ENCODE results near the gene PSMD2.

DNA sequence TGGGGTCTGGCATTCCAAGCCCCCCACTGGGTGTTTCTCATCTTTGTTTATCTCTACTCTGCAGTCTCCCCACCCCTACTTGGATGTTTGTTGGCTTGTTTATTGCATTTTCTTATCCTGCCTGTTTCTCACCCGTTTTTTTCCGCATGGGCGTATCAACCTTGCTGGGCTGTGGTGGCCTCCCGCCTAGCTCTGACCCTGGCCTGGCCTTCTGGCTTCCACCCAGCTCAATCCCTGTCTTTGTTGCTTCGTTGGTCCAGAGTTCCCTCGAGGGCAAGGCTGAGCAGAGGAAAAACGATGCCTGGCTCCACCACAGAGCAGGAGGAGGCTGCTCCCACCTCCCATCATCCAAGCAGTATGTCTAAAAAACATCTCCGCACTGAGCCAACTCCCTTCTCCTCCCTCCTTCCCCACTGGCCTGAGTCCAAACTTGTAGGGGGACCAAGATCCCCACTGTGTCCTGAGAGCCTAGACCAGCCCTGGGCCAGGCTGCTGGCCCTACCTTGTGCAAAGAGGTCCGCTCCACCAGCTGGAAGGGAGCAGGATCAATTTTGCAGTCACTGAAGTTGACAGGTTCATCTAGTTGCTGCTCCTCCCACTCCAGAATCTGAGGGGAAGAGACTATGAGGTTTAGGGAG is 52.6 kb downstream of the PSMD2 start:
- TF ChIP-seq, protein P1, sequence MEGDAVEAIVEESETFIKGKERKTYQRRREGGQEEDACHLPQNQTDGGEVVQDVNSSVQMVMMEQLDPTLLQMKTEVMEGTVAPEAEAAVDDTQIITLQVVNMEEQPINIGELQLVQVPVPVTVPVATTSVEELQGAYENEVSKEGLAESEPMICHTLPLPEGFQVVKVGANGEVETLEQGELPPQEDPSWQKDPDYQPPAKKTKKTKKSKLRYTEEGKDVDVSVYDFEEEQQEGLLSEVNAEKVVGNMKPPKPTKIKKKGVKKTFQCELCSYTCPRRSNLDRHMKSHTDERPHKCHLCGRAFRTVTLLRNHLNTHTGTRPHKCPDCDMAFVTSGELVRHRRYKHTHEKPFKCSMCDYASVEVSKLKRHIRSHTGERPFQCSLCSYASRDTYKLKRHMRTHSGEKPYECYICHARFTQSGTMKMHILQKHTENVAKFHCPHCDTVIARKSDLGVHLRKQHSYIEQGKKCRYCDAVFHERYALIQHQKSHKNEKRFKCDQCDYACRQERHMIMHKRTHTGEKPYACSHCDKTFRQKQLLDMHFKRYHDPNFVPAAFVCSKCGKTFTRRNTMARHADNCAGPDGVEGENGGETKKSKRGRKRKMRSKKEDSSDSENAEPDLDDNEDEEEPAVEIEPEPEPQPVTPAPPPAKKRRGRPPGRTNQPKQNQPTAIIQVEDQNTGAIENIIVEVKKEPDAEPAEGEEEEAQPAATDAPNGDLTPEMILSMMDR (IDR thresholded peaks at IDR 0.05; ENCODE audit: low read length), result no peak
- TF ChIP-seq EZH2 (optimal IDR thresholded peaks at IDR 0.05; ENCODE audit: low read depth, low read length), result no peak
- no peak for TF ChIP-seq EZH2phosphoT487 (IDR thresholded peaks at IDR 0.05; ENCODE audit: low read length)
